Subcutaneous adipose tissue (tissue), 4 donors: Measurements from ENCODE around the gene ASXL1. TPM values are rescaled to one million over a fixed set of nuclear protein-coding genes. Genes with fewer than 3 reads are reported as not detected.

Source experiments
- CTCF ChIP-seq: fragments of 450-650 bp; IDR thresholded peaks from one replicate; pipeline ENCODE4 v1.5.1; 2016; ENCODE audit warnings: low read depth, mild to moderate bottlenecking, control low read depth, antibody characterized with exemption, moderate library complexity
- total RNA-seq, 4 donors: library from RNA; depleted of rRNA; stranded (reverse); fragments of >200 nt; gene quantifications; one replicate each; pipeline ENCODE4 v1.1.0, GENCODE V29; 2016

The ASXL1 gene
- total RNA-seq, 4 donors from 2014 or later = 77.0 to 125 (median 81.6) TPM

GRCh38 chr20:32359633-32360332, 1.7 kb downstream of the ASXL1 start:
- TF ChIP-seq CTCF = no peak

DNA sequence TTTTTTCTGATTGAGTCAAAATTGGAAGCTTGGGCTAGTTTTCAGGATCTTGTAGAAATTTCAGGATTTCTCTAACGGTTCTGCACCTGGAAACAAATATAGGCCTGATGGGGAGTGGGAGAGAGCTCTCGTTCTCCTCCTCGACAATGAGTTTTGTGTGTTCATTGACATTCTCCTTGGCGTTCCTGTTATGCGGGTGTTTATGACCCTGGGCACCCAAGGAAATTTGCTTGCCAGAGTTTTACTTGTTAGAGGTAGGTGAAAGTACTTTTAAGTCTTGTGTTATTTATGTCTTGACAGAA, 2.2 kb downstream of the ASXL1 start:
- no peak for TF ChIP-seq CTCF

GRCh38 chr20:32362901-32363364, 4.8 kb downstream of the ASXL1 start:
- TF ChIP-seq CTCF = no peak

DNA sequence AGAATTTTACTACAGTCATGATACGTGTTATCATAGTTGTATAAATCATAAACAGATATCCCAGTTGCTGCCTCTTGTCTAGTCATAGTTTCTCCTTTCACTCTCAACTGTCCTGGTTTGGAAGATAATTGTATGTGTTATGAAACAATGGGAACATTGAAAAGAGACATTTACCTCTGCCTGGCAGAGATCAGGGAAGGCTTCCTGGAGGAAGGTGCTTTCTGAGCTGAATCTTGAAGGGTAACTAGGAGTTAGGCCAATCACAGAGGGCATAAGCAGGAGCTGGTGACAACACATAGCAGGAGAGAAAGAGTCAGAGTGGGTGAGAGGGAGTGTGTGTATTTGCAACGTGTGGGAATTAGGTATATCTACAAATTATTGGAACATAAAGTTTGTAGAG, 5.4 kb downstream of the ASXL1 start:
- TF ChIP-seq CTCF = no peak

DNA sequence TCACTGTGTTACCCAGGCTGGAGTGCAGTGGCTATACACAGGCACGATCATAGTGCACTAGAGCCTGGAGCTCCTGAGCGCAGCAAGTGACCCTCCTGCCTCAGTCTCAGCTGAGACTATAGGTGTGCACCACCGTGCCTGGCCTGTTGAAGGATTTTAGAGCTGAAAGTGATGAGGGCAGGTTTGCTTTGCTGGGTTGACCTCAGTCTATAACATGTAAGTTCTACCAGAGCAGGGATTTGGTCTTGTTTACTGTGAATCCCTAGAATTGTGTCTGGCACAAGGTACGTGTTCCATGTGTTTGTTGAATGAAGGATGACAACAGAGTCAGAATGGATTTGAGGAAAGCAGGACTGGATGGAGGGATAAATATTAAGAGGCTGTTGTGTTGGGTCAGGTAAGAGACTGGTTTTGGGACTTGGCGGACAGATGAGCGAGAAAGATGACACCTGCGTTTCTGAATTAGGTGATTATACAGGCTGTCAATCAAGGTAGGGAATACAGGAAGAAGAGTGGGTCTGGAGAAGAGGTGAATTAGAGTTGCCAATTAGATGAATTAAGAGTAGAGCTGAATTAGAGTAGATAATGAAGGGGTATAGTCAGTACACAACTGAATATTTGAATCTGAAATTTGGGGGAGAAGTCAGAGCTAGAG, 6.5 kb downstream of the ASXL1 start:
- no peak for TF ChIP-seq CTCF

- no peak for TF ChIP-seq CTCF
Measured at GRCh38 chr20:32365564-32365963, 7.4 kb downstream of the ASXL1 start.

GRCh38 chr20:32366380-32366779, 8.2 kb downstream of the ASXL1 start:
- no peak for TF ChIP-seq CTCF
